Activated CD4-positive, alpha-beta T cell treated with anti-CD3 and anti-CD28 coated beads, Interleukin-2, amount 10 ng/mL, durations not matched to agents 7 days and 5 days (primary cell): ENCODE results near the gene GLDN. TPM values are rescaled to one million over a fixed set of nuclear protein-coding genes. Genes with fewer than 3 reads are reported as not detected.

Experiments
- CTCF ChIA-PET: fragments of 350-600 bp; sonication (Branson Sonifier 250); formaldehyde crosslinking; loops from one replicate; lab custom pipeline; 2021; ENCODE audit warnings: antibody characterized with exemption; lab: Charles Lee
- POLR2A ChIA-PET: fragments of 350-600 bp; sonication (Branson Sonifier 250); formaldehyde crosslinking; loops from one replicate; lab custom pipeline; 2021; ENCODE audit warnings: antibody characterized with exemption; lab: Charles Lee
- DNase-seq: peaks from one replicate; pipeline ENCODE4 v3.0.0-alpha.2; 2020
- H3K27ac Mint-ChIP-seq: one replicate; pipeline ENCODE4 v1.8.0; 2021; ENCODE audit warnings: mild to moderate bottlenecking, moderate library complexity, mixed read lengths
- H3K27me3 Mint-ChIP-seq: one replicate; pipeline ENCODE4 v1.8.0; 2021; ENCODE audit warnings: mixed read lengths
- H3K36me3 Mint-ChIP-seq: one replicate; pipeline ENCODE4 v1.8.0; 2021; ENCODE audit warnings: low read depth, mixed read lengths
- H3K4me1 Mint-ChIP-seq: one replicate; pipeline ENCODE4 v1.8.0; 2021; ENCODE audit warnings: mixed read lengths
- H3K4me3 Mint-ChIP-seq: one replicate; pipeline ENCODE4 v1.8.0; 2021; ENCODE audit warnings: mild to moderate bottlenecking, moderate library complexity, mixed read lengths
- H3K9me3 Mint-ChIP-seq: one replicate; pipeline ENCODE4 v1.8.0; 2021; ENCODE audit warnings: mixed read lengths
- total RNA-seq, 2 experiments: library from RNA; stranded (reverse); gene quantifications; one replicate each; pipeline ENCODE4 v1.2.3, GENCODE V29; 2021

GLDN gene
- total RNA-seq, 2 experiments from 2014 or later = not detected

DNA sequence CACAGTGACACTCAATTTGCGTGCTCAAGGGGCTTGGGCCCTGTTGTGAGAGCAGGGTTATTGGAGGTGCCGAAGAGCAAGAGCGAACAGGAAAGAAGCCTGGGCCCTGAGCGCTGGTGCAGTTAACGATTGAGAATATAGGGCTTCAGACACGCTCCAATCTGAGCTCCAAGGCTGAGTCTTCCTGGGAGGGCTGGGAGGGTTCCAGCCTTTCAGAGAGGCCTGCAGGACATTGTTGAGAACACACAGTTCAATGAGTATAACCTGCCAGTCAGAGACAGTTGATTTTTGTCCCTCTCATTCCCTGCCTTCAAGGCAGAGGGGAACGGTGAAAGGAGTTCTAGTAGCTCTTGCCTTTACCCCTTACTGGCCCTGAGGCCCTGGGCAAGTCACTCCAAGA is 47.3 kb downstream of the GLDN start:
- Mint-ChIP-seq H3K4me3 (no peak overlapping the region), H3K27me3 (no peaks in the 10 kb centered on the region), H3K27ac (no peak overlapping the region)

DNA sequence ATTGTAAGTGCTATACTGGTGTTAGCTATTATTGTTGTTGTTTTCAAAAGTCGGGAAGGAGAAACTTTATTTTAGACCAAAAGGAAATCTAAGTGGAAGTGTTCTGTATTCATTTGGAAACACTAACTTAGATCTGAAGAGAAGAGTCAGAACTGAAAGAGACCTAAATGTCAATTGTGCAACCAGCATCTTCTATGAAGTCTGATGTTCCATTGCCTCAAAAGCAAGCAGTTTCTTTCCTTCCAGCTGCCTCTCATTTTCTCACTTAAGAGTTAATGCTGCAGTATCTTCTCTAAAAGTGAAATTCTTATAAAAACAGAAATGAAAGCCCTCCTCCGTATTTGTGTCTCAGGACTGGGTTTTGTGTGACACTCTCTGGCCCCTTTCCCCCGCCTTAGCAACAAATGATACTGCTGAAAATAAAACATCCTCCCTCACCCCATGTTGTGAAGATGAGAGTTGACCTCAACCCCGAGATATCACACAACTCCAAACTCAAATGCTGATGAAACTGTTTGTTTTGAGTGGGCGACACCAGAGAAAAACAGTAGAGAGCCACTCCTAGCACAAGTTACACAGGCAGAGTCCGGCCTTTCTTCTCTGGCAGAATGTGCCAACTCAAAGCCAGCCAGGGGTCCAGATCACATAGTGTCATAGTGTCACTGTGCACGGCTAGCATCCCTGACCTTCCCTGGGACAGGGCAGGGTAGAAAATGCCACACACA is 48.9 kb downstream of the GLDN start:
- no peaks in the 10 kb centered on the region for H3K9me3 Mint-ChIP-seq
- ChIA-PET POLR2A (no interaction called here), CTCF (no interaction called here)
- H3K36me3 Mint-ChIP-seq = no peaks in the 10 kb centered on the region
- H3K4me3 Mint-ChIP-seq = no peak overlapping the region
- no peak for DNase-seq
- H3K27ac Mint-ChIP-seq = no peak overlapping the region
- no peaks in the 10 kb centered on the region for H3K4me1 Mint-ChIP-seq
- no peaks in the 10 kb centered on the region for H3K27me3 Mint-ChIP-seq

More for the DNA sequence above, 47.3 kb downstream of the GLDN start:
- Mint-ChIP-seq H3K4me1 (no peaks in the 10 kb centered on the region), H3K36me3 (no peaks in the 10 kb centered on the region), H3K9me3 (no peaks in the 10 kb centered on the region)
- CTCF ChIA-PET = no interaction called here
- DNase-seq = no peak
- POLR2A ChIA-PET = no interaction called here

DNA sequence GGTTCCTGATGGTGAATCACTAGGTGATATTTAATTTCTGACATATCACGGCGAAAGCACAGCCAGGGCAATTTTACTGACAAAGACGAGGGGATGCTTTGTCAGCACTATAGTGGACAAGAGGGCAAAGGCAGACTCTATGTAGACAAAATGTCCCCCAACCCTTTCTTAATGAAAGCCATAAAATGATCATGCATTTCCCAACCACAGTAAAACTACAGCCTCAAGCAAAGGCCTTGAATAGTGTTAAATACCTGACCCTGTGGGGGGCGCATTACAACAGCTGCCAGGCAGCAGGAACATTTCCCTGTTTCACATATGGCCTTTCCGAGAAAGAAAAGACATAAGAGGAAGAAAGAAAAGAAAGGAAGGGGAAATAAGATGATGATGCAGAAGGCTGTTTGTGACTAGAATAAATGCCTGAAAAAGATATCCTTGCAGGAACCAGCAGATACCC is 49.5 kb downstream of the GLDN start:
- Mint-ChIP-seq H3K27me3 (no peaks in the 10 kb centered on the region), H3K4me3 (no peak overlapping the region), H3K4me1 (no peaks in the 10 kb centered on the region), H3K9me3 (no peaks in the 10 kb centered on the region), H3K36me3 (no peaks in the 10 kb centered on the region), H3K27ac (no peak overlapping the region)
- no peak for DNase-seq
- CTCF ChIA-PET = no interaction called here
- POLR2A ChIA-PET = no interaction called here

DNA sequence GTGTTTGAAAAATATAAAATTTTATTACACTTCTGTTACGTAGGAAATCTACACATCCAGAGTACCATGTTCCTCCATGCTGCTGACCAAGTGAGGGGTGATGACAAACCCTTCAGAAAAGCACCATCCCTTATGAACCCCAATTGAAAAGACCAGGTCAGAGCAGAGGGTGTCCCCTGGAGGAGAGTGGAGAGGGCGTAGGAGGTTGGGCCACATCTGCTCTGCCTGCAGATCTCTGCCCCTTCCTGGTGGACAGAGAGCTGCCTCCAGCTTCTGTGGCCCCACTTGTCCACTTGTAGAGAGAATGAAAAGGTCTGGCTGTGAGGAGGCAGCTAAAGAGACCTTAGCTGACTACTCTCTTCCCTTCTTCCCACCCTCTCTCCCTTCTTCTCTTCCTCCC is 55.5 kb downstream of the GLDN start:
- H3K9me3 Mint-ChIP-seq = no peaks in the 10 kb centered on the region
- peaks cover 2% of the 10 kb centered on the region for H3K27me3 Mint-ChIP-seq
- no peak overlapping the region for H3K27ac Mint-ChIP-seq
- CTCF ChIA-PET = no interaction called here
- no peak overlapping the region for H3K4me3 Mint-ChIP-seq
- no peaks in the 10 kb centered on the region for H3K4me1 Mint-ChIP-seq
- DNase-seq = no peak
- H3K36me3 Mint-ChIP-seq = no peaks in the 10 kb centered on the region
- POLR2A ChIA-PET = no interaction called here

DNA sequence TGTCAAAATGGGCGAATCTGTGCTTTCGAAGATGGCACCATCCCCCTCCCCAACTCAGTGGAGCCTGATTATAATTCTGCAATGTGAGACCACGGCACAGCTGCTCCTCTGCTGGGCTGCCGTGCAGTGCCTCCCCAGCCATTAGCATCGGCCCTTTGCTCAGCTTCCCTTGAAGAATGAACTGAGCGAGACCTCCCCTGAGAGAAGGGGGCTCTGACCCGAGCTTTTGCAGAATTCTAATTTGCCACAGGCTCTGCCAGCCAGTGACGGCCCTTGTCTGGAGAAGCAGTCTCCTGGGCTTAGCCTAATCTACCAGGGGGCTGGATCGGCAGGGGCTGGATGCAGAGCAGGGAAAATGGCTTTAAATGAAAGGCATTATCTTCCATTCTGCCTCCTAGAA is 57.2 kb downstream of the GLDN start:
- Mint-ChIP-seq H3K9me3 (no peaks in the 10 kb centered on the region), H3K36me3 (no peaks in the 10 kb centered on the region), H3K4me3 (no peak overlapping the region), H3K27me3 (peaks cover 7% of the 10 kb centered on the region), H3K27ac (no peak overlapping the region), H3K4me1 (no peaks in the 10 kb centered on the region)
- DNase-seq = no peak
- CTCF ChIA-PET = no interaction called here
- POLR2A ChIA-PET = no interaction called here

DNA sequence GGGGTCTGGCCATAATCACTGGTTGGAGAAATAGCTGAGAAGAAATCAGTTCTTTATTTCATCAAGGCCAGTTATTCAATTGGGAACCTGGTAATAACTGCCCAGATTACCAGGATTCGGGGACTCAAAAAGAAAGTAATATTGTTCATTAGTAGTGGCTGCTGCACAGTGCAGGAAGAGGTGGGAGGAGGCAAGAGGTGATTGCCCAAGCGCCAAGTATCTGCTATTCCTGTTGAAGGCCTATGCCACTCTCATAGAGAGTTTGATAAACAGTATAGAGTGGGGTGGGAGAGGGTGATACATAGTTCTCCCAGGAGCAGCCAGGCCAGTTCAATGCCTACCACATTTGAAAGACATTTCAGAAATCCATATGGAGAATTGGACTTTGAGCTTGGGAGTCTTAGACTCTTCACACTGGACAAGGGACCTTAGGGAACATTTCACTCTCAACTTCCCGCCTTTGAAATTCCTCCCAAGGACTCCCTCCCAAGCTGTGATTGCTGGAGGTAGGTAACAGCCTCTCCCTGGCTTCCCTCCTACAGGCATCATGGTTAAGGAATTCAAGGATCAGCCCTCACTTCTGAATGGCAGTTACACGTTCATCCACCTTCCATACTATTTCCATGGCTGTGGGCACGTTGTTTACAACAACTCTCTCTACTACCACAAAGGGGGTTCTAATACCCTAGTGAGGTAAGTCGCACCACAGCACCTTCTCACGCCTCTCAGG is 59.8 kb downstream of the GLDN start:
- H3K4me3 Mint-ChIP-seq = no peak overlapping the region
- CTCF ChIA-PET = interaction anchor here (0.6 kb wide), 2 partner anchors 162 to 1318 kb away, joined by 4 to 5 read pairs; no protein-coding TSS in a partner anchor
- no peaks in the 10 kb centered on the region for H3K4me1 Mint-ChIP-seq
- no peak for DNase-seq
- no peaks in the 10 kb centered on the region for H3K36me3 Mint-ChIP-seq
- POLR2A ChIA-PET = no interaction called here
- H3K27ac Mint-ChIP-seq = no peak overlapping the region
- no peaks in the 10 kb centered on the region for H3K9me3 Mint-ChIP-seq
- H3K27me3 Mint-ChIP-seq = peaks cover 24% of the 10 kb centered on the region

DNA sequence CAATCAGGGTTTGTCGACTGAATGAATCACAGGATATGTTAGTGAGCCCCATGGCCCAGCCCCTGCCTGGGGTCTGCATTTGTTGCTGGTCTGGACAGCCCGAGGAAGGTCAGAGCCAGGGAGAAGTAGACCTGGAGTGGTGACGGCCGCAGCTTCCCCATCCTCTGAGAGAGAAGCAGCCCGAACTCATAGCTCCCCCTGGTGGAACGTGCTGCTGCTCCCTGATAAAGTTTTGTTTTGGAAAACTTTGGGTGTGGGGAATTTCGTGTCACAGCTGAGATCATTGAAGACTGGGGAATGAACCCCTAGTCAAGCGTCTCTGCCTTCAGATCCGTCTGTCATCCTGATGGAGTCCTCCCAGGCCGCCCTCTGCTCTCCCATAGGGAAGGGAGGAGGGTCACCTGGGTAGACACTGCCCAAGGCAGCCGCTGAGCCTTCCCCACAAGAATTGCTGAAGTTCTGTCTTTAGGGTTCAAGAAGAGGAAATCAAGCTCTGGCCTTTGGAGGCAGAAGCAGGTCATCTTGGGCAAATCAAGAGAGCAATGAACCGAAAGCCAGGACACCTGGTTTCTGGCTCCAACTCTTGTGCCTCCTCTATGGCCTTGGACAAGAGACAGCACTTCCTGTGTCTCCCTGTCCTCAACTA is 60.5 kb downstream of the GLDN start:
- Mint-ChIP-seq H3K27me3 (peaks cover 26% of the 10 kb centered on the region), H3K4me1 (no peaks in the 10 kb centered on the region), H3K27ac (no peak overlapping the region), H3K4me3 (no peak overlapping the region), H3K9me3 (no peaks in the 10 kb centered on the region), H3K36me3 (no peaks in the 10 kb centered on the region)
- DNase-seq = no peak
- POLR2A ChIA-PET = no interaction called here
- CTCF ChIA-PET = interaction anchor here (0.5 to 0.6 kb wide), 3 partner anchors 147 to 1319 kb away, joined by 3 to 5 read pairs (median 4); no protein-coding TSS in a partner anchor

DNA sequence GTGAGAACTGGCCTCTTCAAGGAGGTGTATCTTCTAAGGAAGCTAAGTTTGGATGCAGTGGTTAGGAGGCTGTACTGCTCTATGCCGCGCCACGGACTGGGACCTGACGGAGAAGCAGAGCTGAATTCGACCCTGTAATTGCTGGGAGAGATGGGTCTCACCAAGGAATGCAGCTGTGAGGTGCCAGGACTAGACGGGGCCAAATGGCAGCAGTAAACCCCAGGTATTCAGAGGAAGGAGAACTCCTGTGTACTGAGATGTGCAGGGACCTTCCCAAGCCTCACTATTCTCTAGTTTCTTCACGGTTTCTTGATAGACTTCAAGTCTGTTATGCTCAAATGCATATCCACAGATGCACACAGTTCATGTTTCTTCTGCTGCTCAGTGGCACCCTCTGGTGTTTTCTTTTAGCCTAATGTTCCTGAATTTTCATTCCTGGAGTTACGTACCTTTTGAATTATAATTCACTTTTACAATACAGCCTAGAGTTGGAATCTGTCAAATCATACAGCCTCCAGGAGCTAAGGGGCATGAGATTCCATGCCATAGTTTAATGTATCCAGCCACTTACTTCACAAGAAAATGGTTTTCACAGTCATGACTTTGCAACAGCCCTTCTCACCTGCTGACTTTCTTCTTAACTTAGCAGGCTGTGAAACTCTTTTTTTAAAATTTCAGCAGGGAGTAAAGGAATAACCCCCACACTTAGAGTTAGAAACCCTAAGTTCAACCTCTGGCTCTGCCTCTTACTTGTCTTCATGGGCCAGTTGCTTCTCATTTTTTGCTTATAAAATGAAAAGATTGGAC is 61.8 kb downstream of the GLDN start:
- H3K27ac Mint-ChIP-seq = no peak overlapping the region
- no peaks in the 10 kb centered on the region for H3K36me3 Mint-ChIP-seq
- no peak overlapping the region for H3K4me3 Mint-ChIP-seq
- no peaks in the 10 kb centered on the region for H3K4me1 Mint-ChIP-seq
- ChIA-PET POLR2A (no interaction called here), CTCF (interaction anchor here (0.7 kb wide), 1 partner anchor 129 kb away, joined by 3 read pairs; no protein-coding TSS in a partner anchor)
- H3K27me3 Mint-ChIP-seq = peaks cover 31% of the 10 kb centered on the region
- no peak for DNase-seq
- H3K9me3 Mint-ChIP-seq = no peaks in the 10 kb centered on the region

DNA sequence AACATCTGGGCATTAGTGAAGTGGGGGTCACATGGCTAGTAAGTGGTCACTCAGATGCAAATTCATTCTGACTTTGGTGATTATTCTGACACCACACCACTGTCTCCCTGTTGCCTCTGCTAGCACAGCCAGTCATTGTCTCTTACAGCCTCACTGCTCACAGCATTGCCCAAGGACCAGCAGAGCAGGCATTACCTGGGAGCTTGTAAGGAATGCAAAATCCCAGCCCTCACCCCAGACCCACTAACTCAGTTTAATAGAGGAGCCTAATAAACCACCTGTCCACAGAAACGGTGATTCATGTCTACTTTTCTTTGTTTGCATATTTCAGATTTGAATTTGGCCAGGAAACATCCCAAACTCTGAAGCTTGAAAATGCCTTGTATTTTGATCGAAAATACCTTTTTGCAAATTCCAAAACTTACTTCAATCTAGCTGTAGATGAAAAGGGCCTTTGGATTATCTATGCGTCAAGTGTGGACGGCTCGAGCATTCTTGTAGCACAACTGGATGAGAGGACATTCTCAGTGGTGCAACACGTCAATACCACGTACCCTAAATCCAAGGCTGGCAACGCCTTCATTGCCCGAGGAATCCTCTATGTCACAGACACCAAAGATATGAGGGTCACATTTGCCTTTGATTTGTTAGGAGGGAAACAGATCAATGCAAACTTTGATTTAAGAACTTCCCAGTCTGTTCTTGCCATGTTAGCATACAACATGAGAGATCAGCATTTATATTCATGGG is 62.7 kb downstream of the GLDN start:
- no peaks in the 10 kb centered on the region for H3K4me1 Mint-ChIP-seq
- POLR2A ChIA-PET = no interaction called here

DNA sequence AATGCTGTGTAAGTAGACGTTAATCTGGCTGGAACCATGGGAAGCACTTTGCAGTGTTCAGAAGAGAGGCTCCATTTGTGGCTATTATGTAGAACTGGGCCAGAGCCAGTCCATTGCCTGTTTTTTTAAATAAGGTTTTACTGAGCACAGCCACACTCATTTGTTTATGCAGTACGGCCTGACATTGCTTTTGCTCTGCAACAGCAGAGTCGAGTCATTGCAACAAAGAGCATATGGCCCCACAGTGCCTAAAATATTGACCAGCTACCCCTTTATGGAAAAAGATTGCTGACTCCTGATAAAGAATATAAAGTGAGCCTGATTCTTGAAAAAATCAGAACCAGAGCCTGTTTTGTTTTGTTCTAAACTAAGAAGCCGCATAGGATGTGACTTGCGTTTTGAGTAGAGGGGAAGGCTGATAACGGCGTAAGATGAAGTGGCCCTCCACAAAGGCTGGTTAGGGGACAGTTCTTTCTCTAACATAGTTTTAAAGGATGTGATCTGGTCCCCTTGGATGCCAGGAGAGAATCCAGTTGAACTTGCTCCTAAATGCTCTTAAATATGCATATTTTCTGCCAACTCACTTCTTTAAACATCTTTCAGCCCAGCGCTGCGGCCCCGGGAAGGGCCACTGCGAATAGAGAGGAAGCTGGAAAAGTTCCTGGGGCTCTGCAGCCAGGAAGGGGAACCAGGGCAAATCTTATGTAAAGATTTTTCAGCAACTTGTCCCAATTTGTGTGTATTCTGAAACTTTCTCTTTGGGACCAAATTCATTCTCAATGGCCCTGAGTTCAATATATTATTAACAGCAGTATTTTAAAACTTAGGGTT is 64.5 kb downstream of the GLDN start:
- POLR2A ChIA-PET = no interaction called here

More for the DNA sequence above, 62.7 kb downstream of the GLDN start:
- Mint-ChIP-seq H3K27me3 (peaks cover 31% of the 10 kb centered on the region), H3K4me3 (no peak overlapping the region), H3K27ac (no peak overlapping the region), H3K9me3 (no peaks in the 10 kb centered on the region), H3K36me3 (no peaks in the 10 kb centered on the region)
- CTCF ChIA-PET = interaction anchor here (0.7 kb wide), 1 partner anchor 130 kb away, joined by 3 read pairs; no protein-coding TSS in a partner anchor
- no peak for DNase-seq

DNA sequence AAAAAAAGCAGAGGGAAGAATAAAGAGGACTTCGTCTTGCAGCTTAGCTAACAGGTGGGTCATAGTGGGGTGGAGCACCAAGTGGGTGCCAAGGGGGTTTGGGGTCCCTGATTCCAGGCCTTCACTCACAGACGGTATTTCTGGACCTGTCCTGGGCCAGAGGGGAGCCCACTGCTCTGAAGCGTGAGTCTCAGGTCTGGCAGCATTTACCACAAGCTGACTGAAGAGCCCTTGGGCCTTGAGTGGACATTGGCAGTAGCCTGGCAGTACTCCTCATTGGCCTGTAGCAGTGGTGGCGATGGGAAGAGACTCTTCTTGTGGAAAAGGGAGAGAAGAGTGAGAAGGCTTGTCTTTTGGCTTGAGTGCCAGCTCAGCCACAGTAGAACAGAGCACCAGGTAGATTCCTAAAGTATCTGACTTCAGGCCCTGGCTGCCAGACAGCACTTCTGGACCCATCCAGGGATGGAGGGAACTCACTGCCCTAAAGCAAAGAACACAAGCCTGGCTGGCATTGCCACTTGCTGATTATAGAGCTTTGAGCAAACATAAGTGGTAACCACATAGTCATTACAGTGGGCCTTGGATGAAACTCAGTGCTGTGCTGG is 72.9 kb downstream of the GLDN start:
- no peaks in the 10 kb centered on the region for H3K36me3 Mint-ChIP-seq
- H3K27me3 Mint-ChIP-seq = peaks cover 3% of the 10 kb centered on the region
- H3K4me1 Mint-ChIP-seq = no peaks in the 10 kb centered on the region
- no peak overlapping the region for H3K4me3 Mint-ChIP-seq
- no peak for DNase-seq
- CTCF ChIA-PET = no interaction called here
- POLR2A ChIA-PET = no interaction called here
- H3K9me3 Mint-ChIP-seq = no peaks in the 10 kb centered on the region
- no peak overlapping the region for H3K27ac Mint-ChIP-seq

More for the DNA sequence above, 64.5 kb downstream of the GLDN start:
- no peak for DNase-seq
- Mint-ChIP-seq H3K4me3 (no peak overlapping the region), H3K27ac (no peak overlapping the region), H3K4me1 (no peaks in the 10 kb centered on the region), H3K27me3 (peaks cover 31% of the 10 kb centered on the region), H3K36me3 (no peaks in the 10 kb centered on the region), H3K9me3 (no peaks in the 10 kb centered on the region)
- CTCF ChIA-PET = no interaction called here
